BLaER1 treated with 17β-estradiol and CSF1 and Interleukin-3, amounts not matched to agents 10 nM and 100 nM (cell line): ENCODE results near the gene MYH16.

Experiments used
- H3K27ac ChIP-seq, 11 experiments: shearing (Covaris generic); formaldehyde crosslinking; 2 replicates each; pipeline ENCODE4 v1.8.1; 2022
- H3K27me3 ChIP-seq, 11 experiments: shearing (Covaris generic); formaldehyde crosslinking; 2 replicates each; pipeline ENCODE4 v1.8.1; 2022
- H3K36me3 ChIP-seq, 11 experiments: shearing (Covaris generic); formaldehyde crosslinking; 2 replicates each; pipeline ENCODE4 v1.8.1; 2022
- H3K4me1 ChIP-seq, 10 experiments: shearing (Covaris generic); formaldehyde crosslinking; 2 replicates each; pipeline ENCODE4 v1.8.1; 2022
- H3K4me2 ChIP-seq, 11 experiments: shearing (Covaris generic); formaldehyde crosslinking; 2 replicates each; pipeline ENCODE4 v1.8.1; 2022
- H3K4me3 ChIP-seq, 10 experiments: shearing (Covaris generic); formaldehyde crosslinking; 2 replicates each; pipeline ENCODE4 v1.8.1; 2022
- H3K9ac ChIP-seq, 11 experiments: shearing (Covaris generic); formaldehyde crosslinking; 2 replicates each; pipeline ENCODE4 v1.8.1; 2022
- H3K9me3 ChIP-seq, 11 experiments: shearing (Covaris generic); formaldehyde crosslinking; replicated peaks in 1 of 11; 2 replicates each; pipeline ENCODE4 v1.8.1; 2022
- H4K20me1 ChIP-seq, 11 experiments: shearing (Covaris generic); formaldehyde crosslinking; 2 replicates each; pipeline ENCODE4 v1.8.1; 2022
- Cebpa-rat ChIP-seq, 11 experiments: shearing (Covaris generic); IDR thresholded peaks; 2 replicates each; pipeline ENCODE4 v1.8.1; 2022

MYH16 gene

GRCh38 chr7:99254390-99254789, 18.2 kb upstream of the MYH16 start:
- Histone ChIP-seq H3K36me3 (no peaks in the 10 kb centered on the region), H3K9ac (no peak overlapping the region), H3K4me2 (no peak overlapping the region), H3K27me3 (no peaks in the 10 kb centered on the region), H3K27ac (no peak overlapping the region), H3K4me3 (no peak overlapping the region), H3K9me3 (no peaks in the 10 kb centered on the region), H3K4me1 (peaks cover 11 to 24% (median 19%) of the 10 kb centered on the region in 10 experiments), H4K20me1 (no peaks in the 10 kb centered on the region)
- no peak for TF ChIP-seq Cebpa-rat (IDR thresholded peaks at IDR 0.05)

GRCh38 chr7:99255463-99255862, 17.2 kb upstream of the MYH16 start:
- Histone ChIP-seq H4K20me1 (no peaks in the 10 kb centered on the region), H3K27me3 (no peaks in the 10 kb centered on the region), H3K4me2 (peak overlapping the region; percentile 62 to 92 (median 82)), H3K4me1 (peaks cover 11 to 24% (median 19%) of the 10 kb centered on the region in 10 experiments), H3K4me3 (peak overlapping the region in 1 of 10 experiments; percentile 8; a peak in 1 of 20 replicates), H3K27ac (peak overlapping the region in 3 of 11 experiments; percentile 9 to 49 (median 44); a peak in 4 of 22 replicates), H3K9me3 (no peaks in the 10 kb centered on the region), H3K36me3 (no peaks in the 10 kb centered on the region), H3K9ac (peak overlapping the region in 1 of 11 experiments; percentile 50; a peak in 1 of 22 replicates)
- TF ChIP-seq Cebpa-rat (IDR thresholded peaks at IDR 0.05), result no peak

- TF ChIP-seq Cebpa-rat (IDR thresholded peaks at IDR 0.05), result no peak
- Histone ChIP-seq H3K27me3 (no peaks in the 10 kb centered on the region), H3K36me3 (no peaks in the 10 kb centered on the region), H4K20me1 (no peaks in the 10 kb centered on the region), H3K4me2 (no peak overlapping the region), H3K9ac (no peak overlapping the region), H3K4me1 (peaks cover 11 to 30% (median 19%) of the 10 kb centered on the region in 10 experiments), H3K4me3 (no peak overlapping the region), H3K9me3 (no peaks in the 10 kb centered on the region), H3K27ac (no peak overlapping the region)
These were observed 15.6 kb upstream of the MYH16 start for GRCh38 chr7:99257065-99257464.

- H3K27me3 ChIP-seq, result no peaks in the 10 kb centered on the region
These were observed 15.0 kb upstream of the MYH16 start for GRCh38 chr7:99257675-99258074.

GRCh38 chr7:99258501-99258900, 14.1 kb upstream of the MYH16 start:
- Histone ChIP-seq H3K4me3 (no peak overlapping the region), H3K9me3 (no peaks in the 10 kb centered on the region), H4K20me1 (no peaks in the 10 kb centered on the region), H3K4me2 (no peak overlapping the region), H3K36me3 (no peaks in the 10 kb centered on the region), H3K4me1 (peaks cover 11 to 30% (median 19%) of the 10 kb centered on the region in 10 experiments), H3K27me3 (no peaks in the 10 kb centered on the region), H3K27ac (no peak overlapping the region), H3K9ac (no peak overlapping the region)
- no peak for TF ChIP-seq Cebpa-rat (IDR thresholded peaks at IDR 0.05)

More at GRCh38 chr7:99257675-99258074, 15.0 kb upstream of the MYH16 start:
- H3K9ac ChIP-seq, result no peak overlapping the region
- no peak for TF ChIP-seq Cebpa-rat (IDR thresholded peaks at IDR 0.05)
- H4K20me1 ChIP-seq, result no peaks in the 10 kb centered on the region
- H3K4me1 ChIP-seq, result peaks cover 11 to 30% (median 19%) of the 10 kb centered on the region in 10 experiments
- no peaks in the 10 kb centered on the region for H3K9me3 ChIP-seq
- no peak overlapping the region for H3K27ac ChIP-seq
- H3K36me3 ChIP-seq, result no peaks in the 10 kb centered on the region
- H3K4me2 ChIP-seq, result no peak overlapping the region
- H3K4me3 ChIP-seq, result no peak overlapping the region

- Histone ChIP-seq H3K4me3 (no peak overlapping the region), H3K9me3 (no peaks in the 10 kb centered on the region), H3K9ac (no peak overlapping the region), H3K4me2 (peak overlapping the region in 3 of 11 experiments; percentile 6 to 7 (median 6); a peak in 3 of 22 replicates), H3K27ac (no peak overlapping the region), H3K36me3 (no peaks in the 10 kb centered on the region), H4K20me1 (no peaks in the 10 kb centered on the region), H3K27me3 (no peaks in the 10 kb centered on the region), H3K4me1 (peaks cover 7 to 21% (median 12%) of the 10 kb centered on the region in 10 experiments)
- TF ChIP-seq Cebpa-rat (IDR thresholded peaks at IDR 0.05), result no peak
These were observed 12.2 kb upstream of the MYH16 start for GRCh38 chr7:99260395-99260794.

- no peak for TF ChIP-seq Cebpa-rat (IDR thresholded peaks at IDR 0.05)
- Histone ChIP-seq H3K27ac (no peak overlapping the region), H3K36me3 (no peaks in the 10 kb centered on the region), H3K4me2 (no peak overlapping the region), H4K20me1 (no peaks in the 10 kb centered on the region), H3K4me1 (peaks cover 0 to 9% (median 0%) of the 10 kb centered on the region in 10 experiments; a peak in 5 of 20 replicates), H3K9me3 (no peaks in the 10 kb centered on the region), H3K27me3 (no peaks in the 10 kb centered on the region), H3K9ac (no peak overlapping the region), H3K4me3 (no peak overlapping the region)
These were observed 11.0 kb upstream of the MYH16 start for GRCh38 chr7:99261646-99262045.

GRCh38 chr7:99265848-99266480, 6.7 kb upstream of the MYH16 start:
- Histone ChIP-seq H4K20me1 (no peaks in the 10 kb centered on the region), H3K9me3 (no peaks in the 10 kb centered on the region), H3K4me3 (no peak overlapping the region), H3K27me3 (no peaks in the 10 kb centered on the region; a peak in 1 of 22 replicates), H3K4me1 (peaks cover 14 to 34% (median 25%) of the 10 kb centered on the region in 10 experiments), H3K27ac (no peak overlapping the region), H3K4me2 (no peak overlapping the region), H3K9ac (no peak overlapping the region), H3K36me3 (no peaks in the 10 kb centered on the region)
- TF ChIP-seq Cebpa-rat (IDR thresholded peaks at IDR 0.05), result no peak

- Histone ChIP-seq H3K4me3 (no peak overlapping the region), H3K4me1 (peaks cover 14 to 34% (median 25%) of the 10 kb centered on the region in 10 experiments), H4K20me1 (no peaks in the 10 kb centered on the region), H3K9ac (no peak overlapping the region), H3K27ac (no peak overlapping the region), H3K4me2 (peak overlapping the region in 9 of 11 experiments; percentile 18 to 90 (median 72); a peak in 12 of 22 replicates), H3K36me3 (no peaks in the 10 kb centered on the region), H3K9me3 (no peaks in the 10 kb centered on the region), H3K27me3 (no peaks in the 10 kb centered on the region; a peak in 1 of 22 replicates)
- no peak for TF ChIP-seq Cebpa-rat (IDR thresholded peaks at IDR 0.05)
These were observed 5.2 kb upstream of the MYH16 start for GRCh38 chr7:99267481-99267840.
